ENCODE results near the gene GFRA1.

GFRA1 gene

GRCh38 chr10:116125180-116125579, 147.8 kb downstream of the GFRA1 start:
- DNase-seq (ENCODE audit: low read depth): no peak

GRCh38 chr10:116124777-116125176, 148.2 kb downstream of the GFRA1 start:
- DNase-seq (ENCODE audit: low read depth): no peak

- DNase-seq (ENCODE audit: low read depth): no peak
Measured at GRCh38 chr10:116122664-116123063, 150.3 kb downstream of the GFRA1 start.

GRCh38 chr10:116121640-116122525, 151.1 kb downstream of the GFRA1 start:
- DNase-seq (ENCODE audit: low read depth): no peak

- no peak for DNase-seq (ENCODE audit: low read depth)
Measured at GRCh38 chr10:116120688-116121455, 152.1 kb downstream of the GFRA1 start.

- no peak for DNase-seq (ENCODE audit: low read depth)
Measured at GRCh38 chr10:116118847-116119246, 154.2 kb downstream of the GFRA1 start.

GRCh38 chr10:116115797-116116196, 157.2 kb downstream of the GFRA1 start:
- DNase-seq (ENCODE audit: low read depth): no peak

GRCh38 chr10:116115036-116115641, 157.9 kb downstream of the GFRA1 start:
- DNase-seq (ENCODE audit: low read depth): no peak

- DNase-seq (ENCODE audit: low read depth): peak; percentile 88
Measured at GRCh38 chr10:116113721-116114501, 159.1 kb downstream of the GFRA1 start.

- DNase-seq (ENCODE audit: low read depth): no peak
Measured at GRCh38 chr10:116112232-116113231, 160.5 kb downstream of the GFRA1 start.

GRCh38 chr10:116111483-116112095, 161.4 kb downstream of the GFRA1 start:
- DNase-seq (ENCODE audit: low read depth): no peak

- no peak for DNase-seq (ENCODE audit: low read depth)
Measured at GRCh38 chr10:116110736-116111135, 162.3 kb downstream of the GFRA1 start.

- no peak for DNase-seq (ENCODE audit: low read depth)
Measured at GRCh38 chr10:116109881-116110280, 163.1 kb downstream of the GFRA1 start.

- no peak for DNase-seq (ENCODE audit: low read depth)
Measured at GRCh38 chr10:116109481-116109880, 163.5 kb downstream of the GFRA1 start.

- no peak for DNase-seq (ENCODE audit: low read depth)
Measured at GRCh38 chr10:116108095-116108494, 164.9 kb downstream of the GFRA1 start.

GRCh38 chr10:116106611-116107010, 166.4 kb downstream of the GFRA1 start:
- DNase-seq (ENCODE audit: low read depth): no peak

GRCh38 chr10:116105264-116105663, 167.7 kb downstream of the GFRA1 start:
- no peak for DNase-seq (ENCODE audit: low read depth)

GRCh38 chr10:116104210-116104932, 168.6 kb downstream of the GFRA1 start:
- no peak for DNase-seq (ENCODE audit: low read depth)

GRCh38 chr10:116103668-116104067, 169.3 kb downstream of the GFRA1 start:
- no peak for DNase-seq (ENCODE audit: low read depth)
